Measurements from ENCODE around the gene PAAF1.
"Not testable (repeated sequence)": the region's sequence is repeated elsewhere in the genome, so short reads cannot be mapped to it uniquely, and the experiment has no call there.

The PAAF1 gene

DNA sequence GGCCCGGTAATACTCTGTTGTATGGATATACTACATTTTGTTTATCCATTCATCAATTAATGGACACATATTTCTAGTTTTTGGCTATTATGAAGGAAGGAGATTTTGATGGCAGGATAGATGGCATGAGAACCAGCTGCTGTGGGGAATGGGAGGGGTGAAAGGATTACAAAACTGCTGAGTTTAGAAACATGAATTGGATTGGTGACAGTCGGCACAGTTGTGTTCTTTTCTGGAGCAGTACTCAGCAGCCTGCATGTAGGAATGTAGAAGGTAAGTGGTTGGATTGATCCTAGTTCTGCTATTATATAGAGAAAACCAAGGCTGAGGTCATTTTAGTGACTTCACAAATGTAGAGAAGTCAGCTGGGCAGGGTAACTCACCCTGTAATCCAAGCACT is 7.1 kb downstream of the PAAF1 start:
- DNase-seq (ENCODE audit: low spot score), result no peak

DNA sequence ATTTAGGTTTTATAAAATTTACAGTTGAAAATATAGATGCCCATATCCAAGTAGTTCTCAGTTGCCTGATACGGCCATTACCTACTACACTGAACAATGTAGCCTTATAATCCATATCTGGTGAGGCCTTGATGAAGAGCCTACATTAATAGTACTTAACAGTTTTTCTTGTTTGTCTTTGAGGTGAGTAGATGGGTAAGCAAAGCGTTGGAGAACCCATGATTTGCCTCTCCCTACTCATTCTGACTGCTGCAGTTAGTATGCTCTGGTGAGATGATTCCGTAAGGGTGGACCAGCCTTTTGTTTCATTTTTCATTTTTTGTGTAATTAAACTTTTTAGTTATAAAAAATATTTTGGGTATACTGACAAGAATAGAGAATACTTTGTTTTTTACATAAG is 11.4 kb downstream of the PAAF1 start:
- DNase-seq (ENCODE audit: low spot score), result no peak

DNA sequence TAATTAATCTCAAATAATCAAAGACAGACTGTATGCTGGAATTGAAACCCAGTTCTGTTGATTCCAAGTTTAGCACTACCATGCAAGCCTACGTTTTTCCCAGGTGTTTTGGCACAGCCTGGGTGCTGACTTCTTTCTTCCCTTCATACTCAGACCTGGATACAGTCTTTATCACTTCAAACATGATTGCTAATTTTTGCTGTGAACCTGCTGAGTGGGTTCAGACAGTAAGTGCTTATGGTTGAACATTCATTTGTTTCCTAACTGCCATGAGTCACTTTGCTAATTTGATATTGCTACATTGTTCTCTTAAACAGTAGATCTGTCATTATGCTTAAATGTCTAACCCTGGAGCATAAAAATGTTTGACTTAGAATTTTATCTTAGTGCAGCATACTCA is 12.2 kb downstream of the PAAF1 start:
- DNase-seq (ENCODE audit: low spot score), result no peak

DNA sequence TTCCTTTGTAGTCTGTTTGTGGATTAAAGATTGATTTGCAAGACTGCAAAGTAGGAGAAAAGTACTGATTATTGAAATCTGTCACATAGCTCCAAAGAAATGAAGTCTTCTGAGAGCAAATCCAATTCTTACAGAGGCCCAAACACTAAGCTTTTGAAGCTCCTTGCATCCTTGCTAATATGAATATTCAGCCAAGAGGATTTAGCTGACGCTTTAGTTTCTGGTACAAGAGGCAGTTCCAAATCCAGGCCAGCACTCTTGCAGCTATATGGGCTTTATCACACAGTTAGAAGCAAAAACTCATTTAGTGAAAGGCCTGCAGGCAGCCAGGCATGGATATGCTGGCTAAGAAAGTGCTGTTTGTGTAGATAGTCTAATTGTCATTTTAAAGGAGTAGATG is 12.7 kb downstream of the PAAF1 start:
- no peak for DNase-seq (ENCODE audit: low spot score)

DNA sequence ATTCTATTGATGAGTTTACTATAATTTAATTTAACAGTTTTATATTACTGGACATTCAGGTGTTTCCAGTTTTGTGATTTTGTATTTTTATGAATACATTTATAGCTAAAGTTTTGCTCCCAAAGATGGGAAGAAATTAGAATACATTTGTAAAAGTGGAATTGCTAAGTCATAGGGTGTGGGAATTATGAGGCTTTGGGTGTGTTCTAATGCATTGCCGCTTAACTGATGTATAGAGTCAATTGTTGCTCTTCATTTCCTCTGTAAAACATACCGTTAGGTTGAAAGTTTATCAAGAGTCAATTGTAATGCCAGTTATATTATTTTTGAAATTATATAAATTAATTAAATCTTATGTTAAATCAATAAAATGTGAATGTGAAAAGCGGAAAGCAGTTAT is 16.2 kb downstream of the PAAF1 start:
- no peak for DNase-seq (ENCODE audit: low spot score)

DNA sequence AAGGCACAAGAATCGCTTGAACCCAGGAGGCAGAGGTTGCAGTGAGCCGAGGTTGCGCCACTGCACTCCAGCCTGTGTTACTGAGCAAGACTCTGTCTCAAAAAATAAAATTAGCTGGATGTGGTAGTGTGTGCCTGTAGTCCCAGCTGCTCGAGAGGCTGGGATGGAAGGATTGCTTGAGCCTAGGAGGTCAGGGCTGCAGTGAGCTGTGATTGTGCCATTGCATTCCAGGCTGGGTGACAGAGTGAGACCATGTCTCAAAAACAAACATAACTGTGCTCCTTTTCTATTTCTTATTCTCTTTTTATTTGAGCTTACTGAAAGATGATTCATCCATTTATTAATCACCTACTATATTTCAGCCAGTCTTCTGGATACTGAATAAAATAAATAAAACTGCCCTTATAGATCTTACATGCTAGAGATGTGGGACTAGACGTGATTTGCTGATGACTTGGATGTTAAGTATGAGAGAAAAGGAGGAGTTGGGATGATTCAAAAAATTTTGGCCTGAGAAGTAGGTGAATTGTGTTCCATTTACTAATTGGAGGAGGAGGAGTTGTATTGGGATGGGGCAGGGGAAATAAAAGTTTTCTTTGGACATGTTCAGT is 18.0 kb downstream of the PAAF1 start:
- no peak for DNase-seq (ENCODE audit: low spot score)

DNA sequence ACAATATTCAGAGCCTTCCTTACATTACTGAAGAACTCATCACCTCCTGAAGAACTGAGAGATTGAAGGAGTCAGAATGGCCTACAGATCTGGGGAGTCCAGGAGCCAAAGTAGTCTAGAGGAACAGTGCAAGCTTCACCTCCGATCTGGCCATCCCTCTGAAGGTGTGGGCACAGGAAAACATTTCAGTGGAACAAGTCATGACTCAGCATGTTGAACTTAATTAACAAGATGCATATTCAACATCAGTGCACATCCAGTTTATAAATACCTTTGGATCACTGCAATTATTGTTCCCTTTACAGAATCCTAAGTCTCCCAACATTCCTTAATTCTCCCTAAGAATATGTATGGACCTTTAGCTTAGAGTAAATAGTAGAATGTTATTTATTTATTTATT is 25.5 kb downstream of the PAAF1 start:
- DNase-seq (ENCODE audit: low spot score), result no peak

DNA sequence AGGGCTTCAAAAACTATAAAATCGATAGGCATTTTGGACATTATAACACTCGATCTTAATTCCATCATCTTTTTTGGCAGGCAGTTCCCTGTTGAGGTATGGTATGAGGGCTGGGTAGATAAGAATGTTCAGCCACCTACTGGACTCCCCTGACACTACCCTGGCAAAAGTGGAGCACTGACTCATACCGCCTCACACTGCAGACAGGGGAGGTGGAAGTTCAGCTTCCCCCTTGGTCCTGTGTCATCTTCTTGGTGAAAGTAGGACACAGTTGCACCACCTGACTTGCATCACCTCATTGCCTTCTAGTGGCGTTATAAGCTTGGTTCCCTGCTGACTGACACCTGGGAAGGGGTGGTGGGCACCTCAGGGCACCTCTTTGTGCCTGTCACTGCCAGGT is 30.4 kb downstream of the PAAF1 start:
- DNase-seq (ENCODE audit: low spot score), result no peak

DNA sequence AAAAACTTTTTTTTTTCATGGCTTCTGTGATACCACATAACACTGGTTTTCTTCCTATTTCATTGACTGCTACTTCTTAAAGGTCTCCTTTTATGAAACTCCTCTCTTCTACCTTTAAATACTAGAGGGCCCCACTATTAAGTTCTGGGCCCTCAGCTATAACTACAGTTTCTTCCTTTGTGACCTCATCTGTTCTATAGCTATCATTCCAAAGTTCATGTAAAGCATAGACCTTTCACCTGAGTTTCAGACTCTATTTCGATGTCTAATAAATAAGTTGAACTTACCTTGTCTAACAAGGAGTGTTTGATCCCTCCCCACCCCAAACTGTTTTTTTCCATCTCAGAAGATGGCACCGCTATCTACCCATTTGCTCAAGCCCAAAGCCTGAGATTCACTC is 35.2 kb downstream of the PAAF1 start:
- DNase-seq (ENCODE audit: low spot score), result no peak

DNA sequence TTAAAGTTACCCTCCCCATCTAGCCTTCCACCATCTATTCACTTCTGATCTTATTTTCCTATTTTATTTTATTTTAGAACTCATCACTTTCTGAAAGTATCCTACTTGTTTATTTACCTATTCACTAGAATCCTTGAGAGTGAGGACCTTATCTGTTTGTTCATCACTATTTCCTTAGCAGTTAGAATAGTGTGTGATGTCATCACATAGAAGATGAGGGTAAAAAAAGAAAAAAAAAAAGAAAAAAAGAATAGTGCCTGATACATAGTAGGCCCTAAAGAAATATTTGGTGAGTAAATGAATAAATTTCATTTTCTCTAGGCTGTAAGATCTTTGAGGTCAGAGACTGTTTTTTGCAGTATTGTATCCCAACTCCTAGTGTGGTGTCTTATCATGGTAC is 36.7 kb downstream of the PAAF1 start:
- DNase-seq (ENCODE audit: low spot score), result no peak

DNA sequence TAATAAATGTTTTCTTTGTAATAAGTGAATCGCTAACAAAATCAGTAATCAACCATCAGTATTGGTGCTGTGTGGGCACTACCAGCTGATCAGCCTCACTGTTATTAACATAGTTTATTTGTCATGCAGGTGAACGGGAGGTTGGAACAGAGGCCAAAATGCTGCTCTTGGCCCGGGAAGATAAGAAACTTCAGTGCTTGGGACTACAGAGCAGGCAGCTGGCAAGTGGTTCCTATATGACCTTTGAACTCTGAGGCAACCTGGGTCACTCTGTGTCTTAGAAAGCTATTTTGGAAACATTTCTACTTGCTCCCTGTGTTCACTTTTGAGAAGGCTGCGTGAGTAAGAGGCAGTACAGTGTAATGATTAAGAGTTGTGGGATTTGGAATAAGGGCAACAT is 37.5 kb downstream of the PAAF1 start:
- no peak for DNase-seq (ENCODE audit: low spot score)

DNA sequence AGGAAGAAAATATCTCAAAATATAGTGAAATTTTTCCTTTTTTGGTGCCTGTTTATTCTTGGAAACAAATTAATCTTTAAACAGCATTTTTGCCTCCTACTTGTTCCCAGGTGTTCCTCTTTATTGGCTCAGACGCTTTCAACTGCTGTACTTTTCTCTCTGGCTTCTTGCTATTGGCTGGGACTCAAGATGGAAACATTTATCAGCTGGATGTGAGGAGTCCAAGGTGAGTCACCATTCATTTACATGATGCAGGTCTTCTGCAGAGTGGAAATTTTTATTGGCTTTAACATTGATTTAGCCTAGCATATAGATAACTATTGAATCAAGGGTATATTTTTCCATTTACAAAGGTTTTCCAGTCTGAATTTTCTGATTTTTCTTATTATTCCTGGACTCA is 39.6 kb downstream of the PAAF1 start:
- no peak for DNase-seq (ENCODE audit: low spot score)

DNA sequence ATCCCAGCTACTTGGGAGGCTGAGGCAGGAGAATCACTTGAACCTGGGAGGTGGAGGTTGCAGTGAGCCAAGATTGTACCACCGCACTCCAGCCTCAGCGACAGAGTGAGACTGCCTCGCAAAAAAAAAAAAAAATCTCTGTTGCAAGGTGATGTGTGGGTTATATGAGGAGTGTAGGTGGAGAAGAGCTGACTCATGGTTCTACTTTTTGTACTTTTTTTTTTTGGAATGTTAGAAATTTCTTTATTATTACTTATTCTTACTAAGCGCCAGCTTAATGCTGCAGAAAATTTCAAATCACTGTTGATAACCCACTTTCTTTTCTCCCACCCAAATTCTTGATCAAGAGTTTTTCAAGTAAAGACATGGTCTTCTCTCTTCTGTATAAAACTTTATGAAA is 44.4 kb downstream of the PAAF1 start:
- DNase-seq (ENCODE audit: low spot score), result no peak

DNA sequence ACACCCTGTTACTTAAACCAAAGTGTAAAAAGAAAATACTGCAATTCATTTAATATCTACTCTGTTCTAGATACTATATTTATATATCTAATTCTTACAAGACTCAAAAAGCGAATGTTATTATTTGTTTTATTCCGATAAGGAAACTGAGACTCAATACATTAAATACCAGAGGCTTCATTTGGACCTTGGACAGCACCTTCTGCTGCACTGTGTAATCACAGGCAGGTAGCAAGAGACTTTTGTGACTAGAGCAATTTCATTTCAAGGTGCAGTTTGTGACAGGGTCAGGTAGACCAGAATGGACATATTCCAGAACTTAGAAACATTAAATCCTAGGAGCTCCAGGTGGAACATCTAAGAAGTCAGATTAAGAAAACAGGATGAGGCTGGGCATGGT is 52.6 kb downstream of the PAAF1 start:
- DNase-seq (ENCODE audit: low spot score), result no peak

DNA sequence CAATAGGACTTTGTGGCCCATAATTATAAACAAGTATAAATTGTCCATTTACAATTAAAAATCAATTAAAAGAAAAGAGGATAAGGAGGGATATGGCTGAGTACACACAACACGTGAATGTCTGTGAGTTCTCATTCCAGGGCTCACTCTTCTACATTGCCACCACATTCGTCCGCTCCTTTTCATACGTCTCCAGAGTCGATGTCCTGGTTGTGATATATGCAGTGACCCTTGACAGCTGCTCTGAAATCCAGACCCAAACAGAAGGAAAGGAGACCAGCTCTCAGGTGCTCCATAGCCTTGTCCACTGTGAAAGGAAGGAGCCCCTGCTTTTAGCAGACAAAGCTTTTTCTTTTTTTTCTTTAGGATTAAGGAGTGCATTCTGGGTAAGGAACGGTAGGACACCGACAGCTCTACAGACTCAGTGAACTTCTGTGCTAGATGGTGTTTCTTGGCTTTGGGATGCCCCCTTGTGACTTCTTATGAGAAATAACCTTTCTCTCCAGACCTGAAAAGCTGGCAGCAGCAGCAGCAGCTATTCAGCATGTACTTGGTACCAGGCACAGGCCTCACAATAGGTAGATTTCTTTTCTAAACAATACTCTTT is 54.3 kb downstream of the PAAF1 start:
- peak; percentile 3 for DNase-seq (ENCODE audit: low spot score)

DNA sequence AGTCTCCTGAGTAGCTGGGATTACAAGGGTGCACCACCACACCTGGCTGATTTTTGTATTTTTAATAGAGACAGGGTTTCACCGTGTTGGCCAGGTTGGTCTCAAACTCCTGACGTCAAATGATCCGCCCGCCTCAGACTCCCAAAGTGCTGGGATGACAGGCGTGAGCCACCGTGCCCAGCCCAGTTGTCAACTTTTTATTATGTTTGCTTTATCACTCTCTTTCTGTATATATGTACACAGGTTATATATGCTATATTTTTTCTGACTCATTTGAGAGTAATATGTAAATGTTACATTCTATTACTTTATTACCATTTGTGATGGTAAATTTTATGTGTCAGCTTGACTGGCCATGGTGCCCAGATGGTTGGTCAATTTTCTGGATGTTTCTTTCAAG is 55.2 kb downstream of the PAAF1 start:
- DNase-seq (ENCODE audit: low spot score), result no peak

DNA sequence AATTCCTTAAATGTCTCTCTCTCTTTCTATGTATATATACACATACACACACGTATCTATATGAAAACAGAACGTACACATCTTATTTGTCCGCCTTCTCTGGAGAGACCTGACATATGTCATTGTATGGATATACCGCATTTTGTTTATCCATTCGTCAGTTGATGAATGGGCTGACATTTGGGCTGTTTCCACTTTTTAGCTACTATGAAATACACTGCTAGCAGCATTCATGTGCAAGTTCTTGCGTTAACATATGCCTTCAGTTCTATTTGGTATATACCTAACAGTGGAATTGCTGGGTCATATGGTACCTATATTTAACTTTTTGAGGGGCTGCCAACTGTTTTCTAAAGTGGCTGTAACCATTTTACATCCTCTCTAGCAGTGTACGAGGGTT is 56.0 kb downstream of the PAAF1 start:
- DNase-seq (ENCODE audit: low spot score), result no peak

DNA sequence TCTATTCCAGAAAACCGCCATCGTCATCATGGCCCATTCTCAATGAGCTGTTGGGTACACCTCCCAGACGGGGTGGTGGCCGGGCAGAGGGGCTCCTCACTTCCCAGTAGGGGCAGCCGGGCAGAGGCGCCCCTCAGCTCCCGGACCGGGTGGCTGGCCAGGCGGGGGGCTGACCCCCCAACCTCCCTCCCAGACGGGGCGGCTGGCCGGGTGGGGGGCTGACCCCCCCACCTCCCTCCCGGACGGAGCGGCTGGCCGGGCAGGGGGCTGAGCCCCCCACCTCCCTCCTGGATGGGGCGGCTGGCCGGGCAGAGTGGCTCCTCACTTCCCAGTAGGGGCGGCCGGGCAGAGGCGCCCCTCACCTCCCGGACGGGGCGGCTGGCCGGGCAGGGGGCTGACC is 59.2 kb downstream of the PAAF1 start:
- not testable (repeated sequence) for DNase-seq (ENCODE audit: low spot score)

DNA sequence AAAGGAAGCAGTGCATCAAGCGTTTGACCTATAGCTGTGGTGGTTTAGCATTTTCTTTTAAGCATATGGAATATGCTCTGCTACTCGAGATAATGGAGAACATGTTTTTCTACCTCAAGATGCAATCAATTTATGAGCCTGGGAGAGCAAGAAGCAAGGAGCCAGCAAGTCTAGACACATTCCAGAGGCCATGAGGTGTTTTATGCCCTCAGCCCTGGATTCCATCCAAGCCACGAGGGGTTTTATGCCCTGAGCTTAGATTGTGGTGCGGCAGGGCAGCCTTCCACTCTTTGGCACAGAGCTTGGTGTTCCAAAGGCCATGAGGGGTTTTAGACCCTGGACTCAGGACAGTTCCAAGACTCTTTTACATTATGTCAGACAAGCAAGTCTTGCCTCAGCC is 62.3 kb downstream of the PAAF1 start:
- DNase-seq (ENCODE audit: low spot score), result no peak

DNA sequence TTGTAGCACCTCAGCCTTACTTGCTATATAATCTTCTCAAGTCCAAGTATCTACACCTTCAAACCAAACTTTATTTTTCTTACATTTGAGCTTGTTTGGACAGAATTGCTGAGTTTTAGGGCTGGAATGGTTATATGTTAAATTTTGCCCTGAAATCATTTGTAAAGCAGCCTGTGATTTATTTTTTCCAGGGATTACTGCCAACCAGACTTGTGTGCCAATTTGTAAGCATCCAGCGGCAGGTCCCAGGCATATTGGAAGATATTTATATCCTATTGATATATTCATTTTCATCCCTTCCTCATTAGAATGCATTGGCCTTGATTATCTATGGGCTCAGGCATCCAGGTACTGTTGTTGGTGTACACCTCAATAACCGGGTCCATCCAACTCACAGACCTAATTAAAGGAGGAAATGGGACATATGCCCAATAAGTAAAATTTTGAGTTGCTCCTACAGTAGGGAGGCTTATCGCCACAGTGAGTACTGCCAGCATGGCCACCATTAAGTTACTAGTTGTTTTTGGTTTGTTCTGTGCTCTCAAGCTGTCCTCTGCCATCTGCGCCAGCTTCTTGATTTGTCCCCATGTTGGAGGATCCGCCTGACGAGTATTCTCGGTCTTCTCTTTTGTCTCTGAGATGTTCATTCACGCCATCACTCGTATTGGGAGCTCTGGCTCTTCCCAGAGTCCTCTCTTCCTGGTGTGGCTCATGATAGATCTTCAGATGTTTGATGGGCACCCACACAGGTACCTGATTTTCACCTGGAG is 64.2 kb downstream of the PAAF1 start:
- DNase-seq (ENCODE audit: low spot score), result no peak

DNA sequence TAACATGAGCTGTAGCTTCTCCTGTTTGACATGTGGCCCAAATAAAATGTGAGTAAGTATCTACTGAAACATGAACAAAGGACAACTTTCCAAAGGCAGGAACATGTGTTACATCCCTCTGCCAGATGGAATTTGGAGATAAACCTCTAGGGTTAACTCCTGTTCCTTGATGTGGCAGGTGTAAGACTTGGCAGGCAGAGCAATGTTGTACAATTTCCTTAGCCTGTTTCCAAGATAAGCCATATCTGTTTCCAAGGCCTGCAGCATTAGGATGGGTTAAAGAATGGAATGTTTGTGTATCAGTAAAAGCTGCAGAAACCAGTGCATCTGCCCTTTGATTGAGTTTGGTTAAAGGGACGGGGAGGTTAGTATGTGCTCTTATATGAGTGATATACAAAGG is 65.2 kb downstream of the PAAF1 start:
- no peak for DNase-seq (ENCODE audit: low spot score)

DNA sequence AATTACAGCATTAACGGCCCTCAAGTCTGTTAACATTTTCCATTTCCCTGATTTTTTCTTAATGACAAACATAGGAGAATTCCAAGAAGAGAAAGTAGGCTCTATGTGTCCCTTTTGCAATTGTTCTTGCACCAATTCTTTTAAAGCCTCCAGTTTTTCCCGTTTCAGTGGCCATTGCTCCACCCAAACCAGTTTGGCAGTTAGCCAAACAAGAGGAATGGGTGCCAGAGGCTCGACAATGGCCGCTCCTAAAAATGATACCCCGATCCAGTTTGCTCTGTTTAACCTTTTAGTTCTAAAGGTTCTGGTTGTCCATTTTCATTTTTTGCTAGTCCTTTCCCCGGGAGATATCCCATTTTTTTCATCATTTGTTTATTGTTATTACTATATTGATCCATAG is 67.3 kb downstream of the PAAF1 start:
- no peak for DNase-seq (ENCODE audit: low spot score)

DNA sequence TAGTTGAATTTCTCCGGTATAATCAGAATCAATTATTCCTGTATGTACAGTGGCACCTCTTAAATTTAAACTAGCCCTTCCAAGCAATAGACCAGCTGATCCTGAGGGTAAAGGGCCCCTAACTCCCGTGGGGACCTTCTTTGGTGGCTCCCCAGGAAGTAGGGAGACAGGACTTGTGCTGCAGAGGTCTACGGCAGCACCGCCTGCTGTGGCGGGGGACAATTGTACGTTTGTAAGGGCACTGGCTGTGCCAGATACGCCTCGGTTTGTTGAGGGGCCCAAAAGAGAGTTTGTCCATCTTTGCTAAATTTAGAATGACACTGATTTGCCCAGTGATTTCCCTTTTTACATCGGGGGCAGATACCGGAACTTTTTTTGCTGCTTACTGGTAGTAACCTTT is 68.1 kb downstream of the PAAF1 start:
- no peak for DNase-seq (ENCODE audit: low spot score)

DNA sequence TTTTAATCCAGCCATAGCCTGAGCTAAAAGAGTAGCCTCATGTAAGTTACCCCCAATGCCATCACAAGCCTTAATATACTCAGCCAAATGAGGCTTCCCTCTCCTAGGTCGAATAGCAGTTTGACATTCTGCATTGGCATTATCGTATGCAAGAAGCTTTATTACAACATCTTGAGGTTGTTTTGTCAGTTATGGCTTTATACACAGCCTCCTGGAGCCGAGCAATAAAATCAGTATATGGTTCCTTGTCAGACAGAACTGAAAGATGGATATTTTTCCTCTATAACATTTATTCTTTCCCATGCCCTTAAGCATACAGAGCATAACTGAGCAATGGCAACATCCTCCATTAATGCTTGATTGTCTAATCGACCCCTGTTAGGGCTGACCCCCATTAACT is 68.6 kb downstream of the PAAF1 start:
- DNase-seq (ENCODE audit: low spot score), result no peak

All from CD4-positive, alpha-beta T cell treated with Interleukin-6 at 100 ng/mL for 8 hours (primary cell).